ENCODE results near the gene ELL.

Gene ELL

DNA sequence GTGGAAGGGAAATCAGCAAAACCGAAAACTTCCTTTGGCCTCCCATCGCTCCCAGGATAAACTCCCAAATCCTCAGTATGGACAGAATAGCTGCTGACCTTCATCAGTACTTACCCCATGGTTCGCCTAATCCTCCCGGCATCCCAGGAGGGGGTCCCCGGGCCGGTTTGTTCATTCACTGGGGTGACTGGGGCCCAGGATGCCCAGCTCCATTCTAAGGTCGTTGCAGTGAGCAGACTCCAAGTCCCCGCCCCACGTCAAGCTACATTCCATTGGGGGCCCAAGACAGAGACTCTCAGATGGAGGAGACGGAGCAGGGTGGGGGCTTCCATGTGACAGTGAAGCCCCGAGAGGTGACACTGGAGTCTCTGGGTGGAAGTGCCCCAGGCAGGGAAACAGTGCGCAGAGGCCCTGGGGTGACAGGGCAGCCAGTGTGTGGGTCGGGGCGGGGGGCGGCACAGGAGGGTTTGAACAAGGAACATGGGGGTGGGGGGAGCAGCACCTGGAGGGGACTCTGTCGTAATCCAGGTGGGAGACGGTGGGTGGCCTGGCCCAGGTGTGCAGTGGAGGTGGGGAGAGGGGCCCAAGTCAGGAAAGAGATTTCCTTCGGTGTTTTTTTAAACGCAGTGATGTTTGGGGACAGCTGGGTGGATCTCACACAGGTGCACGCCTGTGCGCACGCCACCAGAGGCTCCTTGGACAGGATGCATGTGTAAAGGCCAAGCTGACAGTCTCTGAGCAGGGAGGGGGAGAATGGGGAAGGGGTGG lies 97.6 kb downstream of the ELL start:
- Histone ChIP-seq H3K79me2 (ENCODE audit: control insufficient read depth, low read length) (peaks cover 83% of the 10 kb centered on the region), H3K4me2 (ENCODE audit: low read length) (peak overlapping the region; percentile 79), H3K4me3 (ENCODE audit: low read length) (peak overlapping the region; percentile 90), H4K20me1 (ENCODE audit: control insufficient read depth, insufficient read depth, low read depth, low read length) (peaks cover 17% of the 10 kb centered on the region; the same call in 1 of the 2 replicates), H3F3A (ENCODE audit: control insufficient read depth, insufficient read depth) (peaks cover 27% of the 10 kb centered on the region), H3K36me3 (ENCODE audit: control insufficient read depth, low read length) (peaks cover 50% of the 10 kb centered on the region), H3K27me3 (ENCODE audit: control insufficient read depth, low read length) (no peaks in the 10 kb centered on the region), H3K27ac (ENCODE audit: low read depth, low read length) (peak overlapping the region; percentile 87), H3K9me3 (ENCODE audit: control insufficient read depth, insufficient read depth, low read length) (no peaks in the 10 kb centered on the region), H3K4me1 (ENCODE audit: control insufficient read depth, low read length) (peaks cover 88% of the 10 kb centered on the region), H3K9me2 (replicated peaks; ENCODE audit: control insufficient read depth, low read length) (no peaks in the 10 kb centered on the region)
- TF ChIP-seq EZH2phosphoT487 (IDR thresholded peaks at IDR 0.05; ENCODE audit: borderline replicate concordance, low read length) = no peak
- TF ChIP-seq, protein P1, sequence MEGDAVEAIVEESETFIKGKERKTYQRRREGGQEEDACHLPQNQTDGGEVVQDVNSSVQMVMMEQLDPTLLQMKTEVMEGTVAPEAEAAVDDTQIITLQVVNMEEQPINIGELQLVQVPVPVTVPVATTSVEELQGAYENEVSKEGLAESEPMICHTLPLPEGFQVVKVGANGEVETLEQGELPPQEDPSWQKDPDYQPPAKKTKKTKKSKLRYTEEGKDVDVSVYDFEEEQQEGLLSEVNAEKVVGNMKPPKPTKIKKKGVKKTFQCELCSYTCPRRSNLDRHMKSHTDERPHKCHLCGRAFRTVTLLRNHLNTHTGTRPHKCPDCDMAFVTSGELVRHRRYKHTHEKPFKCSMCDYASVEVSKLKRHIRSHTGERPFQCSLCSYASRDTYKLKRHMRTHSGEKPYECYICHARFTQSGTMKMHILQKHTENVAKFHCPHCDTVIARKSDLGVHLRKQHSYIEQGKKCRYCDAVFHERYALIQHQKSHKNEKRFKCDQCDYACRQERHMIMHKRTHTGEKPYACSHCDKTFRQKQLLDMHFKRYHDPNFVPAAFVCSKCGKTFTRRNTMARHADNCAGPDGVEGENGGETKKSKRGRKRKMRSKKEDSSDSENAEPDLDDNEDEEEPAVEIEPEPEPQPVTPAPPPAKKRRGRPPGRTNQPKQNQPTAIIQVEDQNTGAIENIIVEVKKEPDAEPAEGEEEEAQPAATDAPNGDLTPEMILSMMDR (IDR thresholded peaks at IDR 0.05; ENCODE audit: low read depth, low read length, poor library complexity, severe bottlenecking) = no peak

DNA sequence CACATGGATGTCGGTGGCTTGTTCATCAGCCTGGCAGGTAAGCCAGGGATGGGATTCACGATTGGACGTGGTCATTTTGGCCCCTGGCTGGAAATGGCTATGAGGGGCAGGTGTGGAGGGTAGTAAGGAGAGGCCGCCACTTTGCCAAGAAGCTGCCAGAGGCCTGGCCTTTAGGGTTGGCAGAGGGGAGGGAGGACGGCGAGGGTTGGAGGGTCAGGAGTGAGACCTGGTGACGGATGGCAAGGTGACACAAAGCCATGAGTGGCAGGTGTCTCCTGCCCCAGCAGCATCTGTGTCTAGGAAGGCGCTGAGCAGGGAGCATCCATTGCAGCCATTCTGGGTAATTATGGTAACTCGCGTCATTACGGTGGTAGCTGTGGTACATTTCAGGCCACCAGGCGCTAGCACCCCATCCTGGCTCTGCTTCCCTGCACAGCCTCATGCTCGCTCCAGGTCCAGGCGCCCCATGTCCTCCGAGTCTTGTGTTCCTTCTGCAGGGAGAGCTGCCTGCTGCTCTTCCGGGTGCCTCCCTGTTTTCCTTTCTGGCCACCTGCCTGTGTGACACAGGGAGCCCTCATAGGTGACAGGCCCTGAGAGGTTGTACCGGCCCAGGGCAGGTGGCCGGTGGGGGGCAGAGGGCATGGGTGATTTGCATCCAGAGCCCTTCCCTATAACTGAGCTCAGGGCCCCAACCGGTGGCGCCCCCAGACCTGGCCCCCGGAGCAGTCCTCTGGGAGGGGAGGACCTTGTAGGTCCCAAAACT lies 98.4 kb downstream of the ELL start:
- H4K20me1 ChIP-seq (ENCODE audit: control insufficient read depth, insufficient read depth, low read depth, low read length) = peaks cover 17% of the 10 kb centered on the region; the same call in 1 of the 2 replicates
- H3K9me3 ChIP-seq (ENCODE audit: control insufficient read depth, insufficient read depth, low read length) = no peaks in the 10 kb centered on the region
- H3K79me2 ChIP-seq (ENCODE audit: control insufficient read depth, low read length) = peaks cover 83% of the 10 kb centered on the region
- peaks cover 50% of the 10 kb centered on the region for H3K36me3 ChIP-seq (ENCODE audit: control insufficient read depth, low read length)
- peaks cover 86% of the 10 kb centered on the region for H3K4me1 ChIP-seq (ENCODE audit: control insufficient read depth, low read length)
- H3K9me2 ChIP-seq (replicated peaks; ENCODE audit: control insufficient read depth, low read length) = no peaks in the 10 kb centered on the region
- H3K4me2 ChIP-seq (ENCODE audit: low read length) = peak overlapping the region; percentile 79
- peak overlapping the region; percentile 90 for H3K4me3 ChIP-seq (ENCODE audit: low read length)
- H3F3A ChIP-seq (ENCODE audit: control insufficient read depth, insufficient read depth) = peaks cover 30% of the 10 kb centered on the region
- TF ChIP-seq EZH2phosphoT487 (IDR thresholded peaks at IDR 0.05; ENCODE audit: borderline replicate concordance, low read length) = no peak
- TF ChIP-seq, protein P1 (IDR thresholded peaks at IDR 0.05; ENCODE audit: low read depth, low read length, poor library complexity, severe bottlenecking) = no peak
- no peaks in the 10 kb centered on the region for H3K27me3 ChIP-seq (ENCODE audit: control insufficient read depth, low read length)
- H3K27ac ChIP-seq (ENCODE audit: low read depth, low read length) = peak overlapping the region; percentile 87

DNA sequence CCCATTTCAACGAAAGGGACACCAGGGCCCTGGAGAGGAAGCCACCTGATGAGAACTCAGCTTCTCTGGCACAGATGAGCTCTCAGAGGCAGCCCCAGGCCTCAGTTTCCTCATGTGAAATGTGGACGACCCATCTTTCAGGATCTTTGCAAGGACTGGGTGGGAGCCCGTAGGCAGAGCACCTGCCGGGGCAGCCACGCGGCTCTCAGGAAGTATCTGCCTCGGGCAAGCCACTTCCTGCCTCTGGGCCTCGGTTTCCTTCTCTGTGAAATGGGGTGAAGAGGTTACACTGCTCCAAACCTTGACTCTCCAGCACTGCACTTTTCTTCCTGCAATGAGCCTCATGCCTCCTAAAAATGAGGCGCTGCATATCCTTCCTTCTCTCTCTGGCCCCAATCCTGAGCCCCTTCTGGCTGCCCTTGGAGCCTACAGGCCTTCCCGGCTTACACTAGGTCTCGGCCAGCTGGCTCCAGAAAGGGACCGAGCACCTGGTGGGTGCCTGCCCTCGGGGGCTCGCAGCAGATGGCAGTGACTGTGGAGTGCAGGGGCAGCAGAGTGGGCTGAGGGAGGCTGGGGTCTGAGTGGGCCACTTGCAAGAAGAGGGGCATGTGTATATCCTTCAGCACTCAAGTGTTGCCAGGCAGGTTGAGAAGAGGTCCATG lies 99.2 kb downstream of the ELL start:
- Histone ChIP-seq H3K9me2 (replicated peaks; ENCODE audit: control insufficient read depth, low read length) (no peaks in the 10 kb centered on the region), H3K9me3 (ENCODE audit: control insufficient read depth, insufficient read depth, low read length) (no peaks in the 10 kb centered on the region), H4K20me1 (ENCODE audit: control insufficient read depth, insufficient read depth, low read depth, low read length) (peaks cover 17% of the 10 kb centered on the region; the same call in 1 of the 2 replicates), H3K4me1 (ENCODE audit: control insufficient read depth, low read length) (peaks cover 86% of the 10 kb centered on the region), H3F3A (ENCODE audit: control insufficient read depth, insufficient read depth) (peaks cover 31% of the 10 kb centered on the region), H3K27me3 (ENCODE audit: control insufficient read depth, low read length) (no peaks in the 10 kb centered on the region), H3K27ac (ENCODE audit: low read depth, low read length) (peak overlapping the region; percentile 87), H3K4me3 (ENCODE audit: low read length) (peak overlapping the region; percentile 90), H3K36me3 (ENCODE audit: control insufficient read depth, low read length) (peaks cover 47% of the 10 kb centered on the region), H3K4me2 (ENCODE audit: low read length) (peak overlapping the region; percentile 79), H3K79me2 (ENCODE audit: control insufficient read depth, low read length) (peaks cover 82% of the 10 kb centered on the region)
- no peak for TF ChIP-seq EZH2phosphoT487 (IDR thresholded peaks at IDR 0.05; ENCODE audit: borderline replicate concordance, low read length)
- TF ChIP-seq, protein P1 (IDR thresholded peaks at IDR 0.05; ENCODE audit: low read depth, low read length, poor library complexity, severe bottlenecking) = no peak
